BJ (cell line): ENCODE results near the gene PLPP1. TPM values are rescaled to one million over a fixed set of nuclear protein-coding genes. Genes with fewer than 3 reads are reported as not detected.

Experiments used
- CTCF ChIA-PET: fragments of 350-600 bp; formaldehyde crosslinking; extraction: SDS; loops from one replicate; lab custom pipeline; 2021; ENCODE audit warnings: antibody characterized with exemption, inconsistent platforms; lab: Yijun Ruan, JAX
- POLR2A ChIA-PET: fragments of 300-600 bp; sonication (Branson Sonifier 250); formaldehyde crosslinking; extraction: SDS; loops from one replicate; lab custom pipeline; 2021; ENCODE audit warnings: antibody characterized with exemption; lab: Charles Lee
- DNase-seq: peaks from one replicate; pipeline ENCODE4 v3.0.0-alpha.2; 2011; ENCODE audit warnings: low read depth
- H3K27me3 ChIP-seq: 2 replicates; pipeline ENCODE4 v1.6.0; 2011; ENCODE audit warnings: low read length; ENCODE audit not compliant: control insufficient read depth, insufficient read depth
- H3K36me3 ChIP-seq: 2 replicates; pipeline ENCODE4 v1.5.1; 2011; ENCODE audit warnings: low read length; ENCODE audit not compliant: control insufficient read depth, insufficient read depth
- H3K4me3 ChIP-seq: 2 replicates; pipeline ENCODE4 v1.5.1; 2011; ENCODE audit warnings: low read depth, mild to moderate bottlenecking, control low read depth, low read length
- CTCF ChIP-seq: IDR thresholded peaks from 2 replicates; pipeline ENCODE4 v1.5.1; 2011; ENCODE audit warnings: low read depth, mild to moderate bottlenecking, control low read depth, inconsistent platforms, low read length, moderate library complexity; ENCODE audit not compliant: insufficient read depth
- polyA plus RNA-seq: library from polyadenylated mRNA; depleted of rRNA; stranded (reverse); fragments of >200 nt; gene quantifications from 2 replicates; pipeline ENCODE4 v1.2.3, GENCODE V29; 2011

PLPP1 gene
- polyA plus RNA-seq, 1 experiment = 43.1 TPM

- Histone ChIP-seq H3K4me3 (no peak overlapping the region), H3K27me3 (no peaks in the 10 kb centered on the region), H3K36me3 (no peaks in the 10 kb centered on the region)
- CTCF ChIA-PET = no interaction called here
- DNase-seq = no peak
- no peak for TF ChIP-seq CTCF
- POLR2A ChIA-PET = no interaction called here
These were observed 15.9 kb downstream of the PLPP1 start for GRCh38 chr5:55518831-55519390.

GRCh38 chr5:55517804-55518203, 17.0 kb downstream of the PLPP1 start:
- ChIA-PET CTCF (interaction anchor here (1.5 kb wide), 1 partner anchor 14 kb away, joined by 4 read pairs; no protein-coding TSS in a partner anchor), POLR2A (no interaction called here)
- no peak for DNase-seq
- no peak overlapping the region for H3K4me3 ChIP-seq
- no peaks in the 10 kb centered on the region for H3K36me3 ChIP-seq
- H3K27me3 ChIP-seq = no peaks in the 10 kb centered on the region
- no peak for TF ChIP-seq CTCF

- TF ChIP-seq CTCF = no peak
- ChIA-PET CTCF (interaction anchor here (1.6 kb wide), 1 partner anchor 17 kb away, joined by 6 read pairs; no protein-coding TSS in a partner anchor), POLR2A (no interaction called here)
- H3K27me3 ChIP-seq = no peaks in the 10 kb centered on the region
- no peaks in the 10 kb centered on the region for H3K36me3 ChIP-seq
- DNase-seq = no peak
- no peak overlapping the region for H3K4me3 ChIP-seq
These were observed 23.8 kb downstream of the PLPP1 start for GRCh38 chr5:55511010-55511409.

GRCh38 chr5:55510523-55510880, 24.3 kb downstream of the PLPP1 start:
- ChIA-PET CTCF (interaction anchor here (1.3 to 1.6 kb wide), 2 partner anchors 11 to 16 kb away, joined by 5 to 6 read pairs; no protein-coding TSS in a partner anchor), POLR2A (no interaction called here)

More at GRCh38 chr5:55510523-55510880, 24.3 kb downstream of the PLPP1 start:
- no peak for TF ChIP-seq CTCF
- Histone ChIP-seq H3K36me3 (no peaks in the 10 kb centered on the region), H3K27me3 (no peaks in the 10 kb centered on the region), H3K4me3 (no peak overlapping the region)
- no peak for DNase-seq
